Astrocyte (in vitro differentiated cells and primary cell): ENCODE data around the gene GJA10.

Experiments
- EZH2 ChIP-seq: IDR thresholded peaks from 2 replicates; pipeline ENCODE4 v1.6.1; 2012; ENCODE audit warnings: mild to moderate bottlenecking, low read length, inconsistent platforms; ENCODE audit not compliant: insufficient read depth
- TF ChIP-seq, protein P1 (sequence below): IDR thresholded peaks from 2 replicates; pipeline ENCODE4 v1.5.1; 2011; ENCODE audit warnings: low read depth, mild to moderate bottlenecking, inconsistent platforms, low read length, moderate library complexity; ENCODE audit not compliant: insufficient read depth

DNA sequence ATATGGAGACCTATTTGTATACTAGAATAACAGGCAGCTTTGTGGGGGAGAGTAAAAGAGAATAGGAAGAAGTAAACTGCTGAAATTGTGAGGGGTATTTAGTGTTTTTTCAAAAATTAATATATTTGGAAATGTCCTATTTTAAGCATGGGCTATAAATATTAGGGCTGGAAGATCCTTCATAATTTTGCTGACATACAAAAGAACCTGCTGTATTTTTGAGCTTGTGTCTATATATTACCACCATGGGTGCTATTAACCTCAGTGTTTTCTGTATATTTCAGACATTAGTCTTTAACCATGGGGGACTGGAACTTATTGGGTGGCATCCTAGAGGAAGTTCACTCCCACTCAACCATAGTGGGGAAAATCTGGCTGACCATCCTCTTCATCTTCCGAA, at the start of gene GJA10:
- TF ChIP-seq, protein P1, sequence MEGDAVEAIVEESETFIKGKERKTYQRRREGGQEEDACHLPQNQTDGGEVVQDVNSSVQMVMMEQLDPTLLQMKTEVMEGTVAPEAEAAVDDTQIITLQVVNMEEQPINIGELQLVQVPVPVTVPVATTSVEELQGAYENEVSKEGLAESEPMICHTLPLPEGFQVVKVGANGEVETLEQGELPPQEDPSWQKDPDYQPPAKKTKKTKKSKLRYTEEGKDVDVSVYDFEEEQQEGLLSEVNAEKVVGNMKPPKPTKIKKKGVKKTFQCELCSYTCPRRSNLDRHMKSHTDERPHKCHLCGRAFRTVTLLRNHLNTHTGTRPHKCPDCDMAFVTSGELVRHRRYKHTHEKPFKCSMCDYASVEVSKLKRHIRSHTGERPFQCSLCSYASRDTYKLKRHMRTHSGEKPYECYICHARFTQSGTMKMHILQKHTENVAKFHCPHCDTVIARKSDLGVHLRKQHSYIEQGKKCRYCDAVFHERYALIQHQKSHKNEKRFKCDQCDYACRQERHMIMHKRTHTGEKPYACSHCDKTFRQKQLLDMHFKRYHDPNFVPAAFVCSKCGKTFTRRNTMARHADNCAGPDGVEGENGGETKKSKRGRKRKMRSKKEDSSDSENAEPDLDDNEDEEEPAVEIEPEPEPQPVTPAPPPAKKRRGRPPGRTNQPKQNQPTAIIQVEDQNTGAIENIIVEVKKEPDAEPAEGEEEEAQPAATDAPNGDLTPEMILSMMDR: no peak
- TF ChIP-seq EZH2: no peak
